ENCODE measurements around the gene CDK5. TPM values are rescaled to one million over a fixed set of nuclear protein-coding genes. Genes with fewer than 3 reads are reported as not detected.

CDK5 gene
- total RNA-seq, 1 donor, result 17.0 TPM

DNA sequence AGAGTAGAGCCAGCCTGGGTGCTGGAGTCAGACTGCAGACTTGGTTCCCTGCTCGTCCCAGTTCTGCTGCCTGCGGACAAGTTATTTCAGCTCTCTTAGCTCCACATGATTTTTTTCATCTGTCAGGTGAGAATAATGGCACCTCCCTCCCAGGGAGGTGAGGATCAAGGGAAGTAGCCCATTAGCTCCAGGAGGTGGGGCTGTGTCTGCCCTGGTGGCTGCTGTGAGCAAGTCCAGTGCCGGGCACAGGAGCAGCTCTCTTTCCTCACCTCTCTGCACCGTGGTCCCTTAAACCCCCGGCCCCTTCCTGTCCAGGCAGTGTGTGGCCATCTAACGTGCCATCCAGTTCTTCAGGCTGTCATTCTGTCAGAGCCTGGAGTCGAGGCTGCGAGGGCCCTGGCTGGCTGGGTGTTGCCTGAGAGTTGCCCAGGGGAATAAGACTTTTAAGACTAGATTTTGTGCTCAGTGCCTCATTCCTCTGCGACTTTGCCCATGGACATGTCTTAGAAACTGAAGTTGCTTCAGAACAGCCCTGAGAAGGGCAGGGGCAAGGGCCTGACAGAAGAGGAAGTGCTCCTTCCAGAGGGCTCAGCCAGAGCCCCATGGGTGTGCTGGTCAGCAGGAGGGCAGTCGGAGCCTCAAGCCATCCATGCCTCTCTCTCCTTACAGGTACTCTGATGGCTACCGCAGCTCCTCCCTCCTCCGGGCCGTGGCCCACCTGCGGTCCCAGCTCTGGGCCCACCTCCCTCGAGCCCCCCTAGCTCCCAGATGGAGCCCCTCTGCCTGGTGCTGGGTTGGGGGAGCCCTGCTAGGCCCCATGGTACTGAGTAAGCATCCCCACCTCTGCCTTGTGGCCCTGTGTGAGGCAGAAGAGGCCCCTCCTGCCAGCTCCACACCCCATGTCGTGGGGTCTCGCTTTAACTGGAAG lies 24.5 kb downstream of the CDK5 start:
- no peak overlapping the region for H3K4me2 ChIP-seq (ENCODE audit: insufficient read depth, low read length)
- H3K27ac ChIP-seq (ENCODE audit: low read depth, low read length), result no peak overlapping the region
- no peak for DNase-seq (ENCODE audit: insufficient read length, low spot score, missing footprints)
- H2AFZ ChIP-seq (ENCODE audit: low read length), result no peak overlapping the region
- H3K27me3 ChIP-seq (ENCODE audit: insufficient read depth, low read length), result no peaks in the 10 kb centered on the region
- H3K4me3 ChIP-seq (ENCODE audit: insufficient read depth, low read length), result no peak overlapping the region
- peaks cover 2% of the 10 kb centered on the region for H3K4me1 ChIP-seq (ENCODE audit: insufficient read depth, low read length)
- H3K9me3 ChIP-seq (ENCODE audit: low read depth, low read length), result no peaks in the 10 kb centered on the region
- H3K79me2 ChIP-seq (ENCODE audit: insufficient read depth, low read length), result peaks cover 14% of the 10 kb centered on the region
- no peaks in the 10 kb centered on the region for H4K20me1 ChIP-seq (ENCODE audit: insufficient read depth, low read length)
- H3K36me3 ChIP-seq (ENCODE audit: insufficient read depth, low read length), result peaks cover 26% of the 10 kb centered on the region
- TF ChIP-seq, protein P1, sequence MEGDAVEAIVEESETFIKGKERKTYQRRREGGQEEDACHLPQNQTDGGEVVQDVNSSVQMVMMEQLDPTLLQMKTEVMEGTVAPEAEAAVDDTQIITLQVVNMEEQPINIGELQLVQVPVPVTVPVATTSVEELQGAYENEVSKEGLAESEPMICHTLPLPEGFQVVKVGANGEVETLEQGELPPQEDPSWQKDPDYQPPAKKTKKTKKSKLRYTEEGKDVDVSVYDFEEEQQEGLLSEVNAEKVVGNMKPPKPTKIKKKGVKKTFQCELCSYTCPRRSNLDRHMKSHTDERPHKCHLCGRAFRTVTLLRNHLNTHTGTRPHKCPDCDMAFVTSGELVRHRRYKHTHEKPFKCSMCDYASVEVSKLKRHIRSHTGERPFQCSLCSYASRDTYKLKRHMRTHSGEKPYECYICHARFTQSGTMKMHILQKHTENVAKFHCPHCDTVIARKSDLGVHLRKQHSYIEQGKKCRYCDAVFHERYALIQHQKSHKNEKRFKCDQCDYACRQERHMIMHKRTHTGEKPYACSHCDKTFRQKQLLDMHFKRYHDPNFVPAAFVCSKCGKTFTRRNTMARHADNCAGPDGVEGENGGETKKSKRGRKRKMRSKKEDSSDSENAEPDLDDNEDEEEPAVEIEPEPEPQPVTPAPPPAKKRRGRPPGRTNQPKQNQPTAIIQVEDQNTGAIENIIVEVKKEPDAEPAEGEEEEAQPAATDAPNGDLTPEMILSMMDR (IDR thresholded peaks at IDR 0.05; ENCODE audit: extremely low read depth, low read depth, low read length), result no peak

DNA sequence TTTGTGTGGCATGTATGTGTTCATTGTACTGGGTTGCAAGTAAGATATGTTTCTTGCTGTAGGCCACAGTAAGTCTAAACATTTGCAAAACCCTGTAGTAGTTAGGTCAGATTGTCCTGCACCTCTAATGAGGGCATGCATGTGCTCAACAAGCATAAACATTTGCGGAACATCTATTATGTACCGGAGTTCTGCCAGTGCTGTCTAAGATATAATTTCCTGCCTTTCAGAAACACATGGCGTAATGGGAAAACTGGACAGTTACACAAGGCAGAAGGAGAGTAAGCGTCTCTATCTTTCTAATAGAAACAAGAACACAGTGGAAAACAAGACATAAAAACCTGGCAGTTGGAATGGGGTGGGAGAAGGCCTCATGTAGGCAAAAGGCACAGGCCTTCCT lies 26.7 kb downstream of the CDK5 start:
- Histone ChIP-seq H4K20me1 (ENCODE audit: insufficient read depth, low read length) (no peaks in the 10 kb centered on the region), H3K27me3 (ENCODE audit: insufficient read depth, low read length) (peaks cover 8% of the 10 kb centered on the region), H2AFZ (ENCODE audit: low read length) (no peak overlapping the region), H3K4me3 (ENCODE audit: insufficient read depth, low read length) (no peak overlapping the region), H3K4me1 (ENCODE audit: insufficient read depth, low read length) (peaks cover 8% of the 10 kb centered on the region), H3K27ac (ENCODE audit: low read depth, low read length) (no peak overlapping the region), H3K9me3 (ENCODE audit: low read depth, low read length) (no peaks in the 10 kb centered on the region), H3K4me2 (ENCODE audit: insufficient read depth, low read length) (no peak overlapping the region), H3K79me2 (ENCODE audit: insufficient read depth, low read length) (peaks cover 14% of the 10 kb centered on the region), H3K36me3 (ENCODE audit: insufficient read depth, low read length) (peaks cover 17% of the 10 kb centered on the region)
- TF ChIP-seq, protein P1 (IDR thresholded peaks at IDR 0.05; ENCODE audit: extremely low read depth, low read depth, low read length), result no peak
- no peak for DNase-seq (ENCODE audit: insufficient read length, low spot score, missing footprints)

DNA sequence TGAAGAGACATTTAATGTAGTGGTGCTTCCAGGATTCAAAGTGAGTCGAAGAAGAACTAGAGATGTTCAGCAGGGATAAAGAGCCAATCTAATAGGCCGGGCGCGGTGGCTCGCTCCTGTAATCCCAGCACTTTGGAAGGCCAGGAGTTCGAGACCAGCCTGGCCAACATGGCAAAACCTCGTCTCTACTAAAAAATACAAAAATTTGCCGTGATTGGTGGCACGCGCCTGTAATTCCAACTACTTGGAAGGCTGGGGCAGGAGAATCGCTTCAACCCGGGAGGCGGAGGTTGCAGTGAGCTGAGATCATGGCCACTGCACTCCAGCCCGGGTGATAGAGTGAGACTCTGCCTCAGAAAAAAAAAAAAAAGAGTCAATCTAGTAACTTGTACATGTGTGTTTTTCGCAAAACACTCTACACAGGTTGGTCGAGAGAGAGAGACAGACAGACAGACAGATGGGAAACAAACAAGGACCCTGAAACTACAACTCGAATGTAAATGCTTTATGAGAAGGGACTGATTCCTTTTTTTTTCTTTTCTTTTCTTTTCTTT lies 28.7 kb downstream of the CDK5 start:
- no peaks in the 10 kb centered on the region for H3K9me3 ChIP-seq (ENCODE audit: low read depth, low read length)
- peak overlapping the region; percentile 70 for H3K27ac ChIP-seq (ENCODE audit: low read depth, low read length)
- DNase-seq (ENCODE audit: insufficient read length, low spot score, missing footprints), result no peak
- TF ChIP-seq, protein P1 (IDR thresholded peaks at IDR 0.05; ENCODE audit: extremely low read depth, low read depth, low read length), result no peak
- peak overlapping the region; percentile 90 for H3K4me3 ChIP-seq (ENCODE audit: insufficient read depth, low read length)
- H2AFZ ChIP-seq (ENCODE audit: low read length), result peak overlapping the region; percentile 92
- peaks cover 9% of the 10 kb centered on the region for H3K27me3 ChIP-seq (ENCODE audit: insufficient read depth, low read length)
- no peaks in the 10 kb centered on the region for H3K36me3 ChIP-seq (ENCODE audit: insufficient read depth, low read length)
- H4K20me1 ChIP-seq (ENCODE audit: insufficient read depth, low read length), result no peaks in the 10 kb centered on the region
- peaks cover 8% of the 10 kb centered on the region for H3K4me1 ChIP-seq (ENCODE audit: insufficient read depth, low read length)
- H3K4me2 ChIP-seq (ENCODE audit: insufficient read depth, low read length), result peak overlapping the region; percentile 95
- peaks cover 14% of the 10 kb centered on the region for H3K79me2 ChIP-seq (ENCODE audit: insufficient read depth, low read length)
